HG03342 (cell line): Measurements from ENCODE around the gene POLRMT.

Source experiments
- ATAC-seq: cut with Tn5 transposase; IDR thresholded peaks from one replicate; pipeline ENCODE4 v1.9.1; 2021; ENCODE audit warnings: mild to moderate bottlenecking, moderate library complexity; ENCODE audit not compliant: unreplicated experiment

The POLRMT gene

GRCh38 chr19:663682-664117 is 30.4 kb upstream of the POLRMT start:
- ATAC-seq = no peak

DNA sequence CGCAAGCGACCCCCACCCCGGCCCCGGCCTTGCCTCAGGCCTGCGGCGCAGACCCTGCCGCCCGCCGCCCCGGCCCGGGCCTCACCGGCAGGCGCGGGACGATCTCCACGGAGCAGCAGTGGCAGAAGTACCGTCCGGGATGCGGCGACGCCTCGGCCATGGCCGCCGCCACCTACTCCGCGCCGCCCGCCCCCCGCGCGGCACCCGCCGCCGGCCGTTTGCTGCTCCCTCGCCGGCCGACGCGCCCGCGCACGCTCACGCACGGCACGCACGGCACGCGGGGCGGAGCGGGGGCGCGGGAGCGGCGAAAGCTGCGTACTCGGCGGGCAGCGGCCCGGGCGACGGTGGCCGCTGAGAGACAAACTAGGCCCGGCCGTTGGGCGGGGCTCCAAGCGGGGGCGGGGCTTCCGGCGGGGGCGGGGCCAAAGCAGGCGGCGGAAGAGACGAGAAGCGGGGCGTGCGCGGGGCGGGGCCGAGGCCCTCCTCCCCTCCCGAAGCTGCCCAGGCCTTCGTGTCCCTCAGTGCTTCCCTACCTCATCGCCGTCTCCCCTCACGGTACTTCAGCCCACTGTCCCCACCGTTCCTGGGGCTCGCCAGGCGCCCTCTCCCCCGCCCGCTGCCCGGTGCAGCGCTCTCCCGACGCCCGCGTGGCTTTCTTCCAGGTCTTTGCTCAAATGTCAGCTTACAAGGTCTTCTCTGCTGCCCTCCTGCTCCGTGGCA is 29.8 kb upstream of the POLRMT start, which contains the start of gene RNF126:
RNF126 (minus strand) TSS at position 253 of the 720 bp plus-strand sequence; CDS start at position 160, 93 bp downstream.
- peak; percentile 58 for ATAC-seq

- ATAC-seq = peak; percentile 17
Observed at GRCh38 chr19:662207-662961, 29.0 kb upstream of the POLRMT start.

- ATAC-seq = no peak
Observed at GRCh38 chr19:661427-662196, 28.3 kb upstream of the POLRMT start.

DNA sequence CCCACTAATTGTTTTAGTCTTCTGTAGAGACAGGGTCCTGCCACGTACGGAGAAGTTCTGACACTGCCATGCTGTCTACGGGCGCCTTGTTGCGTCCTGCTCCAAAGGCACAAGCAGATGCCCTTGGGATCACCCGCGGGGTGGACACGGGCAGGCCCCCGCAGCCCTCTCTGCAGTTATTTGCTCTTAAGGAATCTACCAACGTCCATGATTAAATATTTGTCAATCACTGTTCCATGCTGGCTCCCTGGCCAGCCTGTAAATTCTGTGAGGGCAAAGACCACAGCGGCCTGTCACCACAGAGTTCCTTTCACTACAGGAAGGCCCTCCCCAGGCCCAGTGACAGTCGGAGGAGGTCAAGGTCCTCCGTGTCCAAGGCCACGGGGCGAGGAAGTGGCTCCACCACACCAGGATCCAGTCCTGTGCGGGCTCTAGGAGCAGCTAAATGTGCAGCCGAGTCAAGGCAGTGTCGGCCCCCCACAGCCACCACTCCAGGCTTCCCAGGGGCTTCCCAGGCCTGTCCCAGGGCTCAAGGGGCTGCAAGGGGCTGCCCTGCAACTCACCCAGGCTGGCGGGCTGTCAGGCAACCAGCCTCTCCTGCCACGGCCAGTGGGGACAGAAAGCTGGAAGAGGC is 27.6 kb upstream of the POLRMT start:
- ATAC-seq = no peak

- ATAC-seq = no peak
Observed at GRCh38 chr19:658916-659839, 25.8 kb upstream of the POLRMT start.

DNA sequence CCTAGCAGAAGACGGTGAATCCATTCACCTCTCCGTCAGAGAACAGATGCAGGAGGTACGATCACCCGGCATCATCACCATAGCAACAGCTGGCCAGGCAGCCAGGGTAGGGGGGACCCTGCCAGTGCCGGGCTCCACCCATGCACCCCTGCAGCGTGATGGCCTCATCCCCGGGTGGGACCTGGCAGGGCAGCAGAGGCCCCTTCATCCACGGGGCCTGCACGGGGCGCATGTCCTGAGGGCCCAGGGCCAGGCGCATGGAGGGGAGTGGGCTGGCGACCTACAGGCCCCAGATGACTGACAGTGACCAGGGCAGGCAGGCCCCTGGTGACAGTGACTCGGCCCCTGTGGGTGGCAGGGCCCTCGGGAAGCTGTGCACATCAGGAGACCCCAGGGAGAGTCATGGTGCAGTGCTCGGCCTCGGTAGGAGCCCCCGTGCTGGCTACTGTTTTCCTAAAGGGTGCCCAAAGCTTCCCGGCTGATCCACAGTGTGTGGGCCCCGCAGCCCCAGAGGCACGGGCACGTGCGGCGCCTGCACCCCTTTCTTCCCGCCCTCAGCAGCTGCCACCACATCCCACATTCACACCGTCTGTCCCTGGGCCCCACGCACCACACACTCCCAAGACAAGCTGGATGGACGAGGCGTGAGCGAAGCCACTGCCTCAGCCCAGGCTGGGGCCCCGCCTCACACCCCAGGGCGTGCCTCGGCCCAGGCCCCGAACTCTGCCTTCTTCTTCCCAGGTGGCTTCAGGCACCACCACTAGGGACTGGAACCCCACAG is 24.9 kb upstream of the POLRMT start:
- no peak for ATAC-seq

GRCh38 chr19:657611-658010 is 24.3 kb upstream of the POLRMT start:
- ATAC-seq = no peak

DNA sequence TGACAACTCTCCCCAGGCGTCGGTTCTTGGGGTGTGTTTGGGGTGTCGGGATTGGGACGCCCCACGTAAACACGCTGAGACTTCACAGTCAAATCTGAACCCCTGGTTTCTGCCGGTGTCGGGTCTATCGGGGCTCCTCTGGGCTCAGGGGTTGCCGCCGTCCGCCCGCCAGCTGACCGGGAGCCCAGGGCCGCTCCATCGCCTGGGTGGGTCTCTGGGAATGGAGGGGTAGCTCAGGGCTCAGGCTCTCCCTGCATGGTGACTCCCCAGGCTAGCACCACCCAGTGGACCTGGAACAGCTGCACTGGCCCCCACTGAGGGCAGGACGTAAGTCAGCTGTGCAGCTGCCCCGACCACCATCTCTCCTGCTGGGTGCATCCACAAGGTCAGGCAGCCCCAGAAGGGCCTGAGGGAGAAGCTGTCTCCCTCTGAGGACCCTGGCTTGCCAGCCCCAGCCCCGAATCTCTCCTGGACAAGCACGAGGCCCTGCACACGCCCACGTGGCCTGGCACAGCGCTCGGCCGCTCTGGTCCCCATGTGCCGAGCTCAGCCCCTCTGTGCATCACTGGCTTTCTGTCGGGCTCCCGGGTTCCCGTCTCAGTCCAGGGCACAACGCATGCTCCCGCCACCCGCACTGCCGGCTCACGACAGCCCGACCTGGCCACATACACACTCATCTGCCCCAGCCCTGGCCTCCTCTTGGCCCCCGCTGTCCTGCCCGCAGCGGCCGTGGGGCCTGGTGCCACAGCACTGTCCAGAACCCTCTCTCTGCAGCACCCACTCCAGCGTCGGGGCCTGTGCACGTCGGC is 23.6 kb upstream of the POLRMT start:
- ATAC-seq = no peak

DNA sequence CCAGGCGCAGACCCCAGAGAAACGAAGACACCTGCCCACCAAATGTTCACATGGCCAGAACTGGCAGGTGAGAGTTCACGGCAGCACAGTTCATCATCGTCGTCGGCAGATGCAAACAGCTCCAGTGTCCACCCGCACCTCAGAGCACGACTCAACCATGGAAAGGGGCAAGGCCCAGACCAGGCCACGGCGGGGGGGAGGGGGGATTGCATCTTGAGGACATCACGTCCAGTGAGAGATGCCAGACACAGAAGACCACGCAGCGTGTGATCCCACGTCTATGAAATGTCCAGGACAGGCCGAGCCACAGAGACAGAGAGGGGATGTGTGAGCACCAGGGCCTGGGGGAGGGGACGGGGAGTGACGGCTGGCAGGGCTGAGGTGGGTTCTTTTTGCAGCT is 22.4 kb upstream of the POLRMT start:
- ATAC-seq = no peak

DNA sequence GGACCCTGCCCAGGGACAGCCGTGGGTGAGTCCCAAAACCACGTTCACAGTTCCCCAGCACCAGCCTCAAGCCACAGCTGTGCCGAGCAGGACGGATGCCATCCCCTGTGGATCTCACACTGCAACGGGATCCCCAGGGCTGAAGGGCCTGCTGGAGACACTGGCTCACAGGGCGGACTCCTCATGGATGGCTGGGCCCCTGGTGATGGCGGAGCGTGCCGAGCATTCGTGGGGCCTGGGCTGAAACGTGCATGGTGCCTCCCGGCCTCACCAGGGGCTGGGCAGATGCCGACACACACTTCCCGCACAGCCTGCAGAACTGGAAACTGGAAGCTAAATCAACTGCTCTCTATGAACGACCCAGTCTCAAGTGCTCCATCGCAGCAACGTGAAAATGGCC is 20.1 kb upstream of the POLRMT start:
- no peak for ATAC-seq

DNA sequence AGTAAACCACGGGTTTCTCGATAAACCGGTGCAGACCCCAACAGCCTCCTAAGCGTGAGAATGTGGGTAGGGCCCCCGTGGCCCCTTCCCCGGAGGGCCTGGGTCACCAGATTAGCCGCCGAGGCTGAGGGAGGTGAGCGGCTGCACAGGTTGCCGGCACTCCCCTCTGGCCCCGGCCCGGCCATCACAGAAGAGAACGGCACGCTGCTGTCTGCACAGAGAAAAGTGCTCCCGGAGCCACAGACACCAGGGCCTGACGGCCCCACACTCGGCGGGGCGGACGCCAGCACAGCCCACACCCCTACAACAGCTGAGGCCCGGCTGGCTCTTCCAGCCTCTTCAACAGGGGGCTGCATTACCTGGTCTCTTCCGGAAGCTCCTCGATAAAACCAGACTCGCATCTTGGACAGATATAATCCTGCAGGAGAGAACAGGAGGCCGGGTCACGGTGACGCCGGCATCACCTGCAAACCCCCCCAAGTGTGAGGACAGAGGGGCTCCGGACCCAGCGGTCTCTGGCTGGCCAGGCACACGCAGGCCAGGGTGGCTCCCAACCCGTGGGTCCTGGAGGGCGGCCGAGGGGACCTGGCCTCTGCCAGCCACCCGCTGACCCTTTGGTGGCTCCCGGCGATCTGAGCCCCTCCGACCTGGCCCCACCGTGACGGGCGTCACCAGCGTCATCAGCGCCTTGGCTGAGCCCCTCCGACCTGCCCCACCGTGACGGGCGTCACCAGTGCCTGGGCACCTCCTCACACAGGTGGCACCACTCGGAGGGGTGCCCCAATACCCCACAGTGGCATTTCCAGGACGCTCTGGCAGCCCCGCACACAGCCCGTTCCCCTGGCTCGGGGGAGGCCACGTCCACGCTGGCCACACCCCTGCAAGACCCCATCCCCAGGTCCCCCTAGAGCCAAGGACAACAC is 19.4 kb upstream of the POLRMT start:
- ATAC-seq = no peak

DNA sequence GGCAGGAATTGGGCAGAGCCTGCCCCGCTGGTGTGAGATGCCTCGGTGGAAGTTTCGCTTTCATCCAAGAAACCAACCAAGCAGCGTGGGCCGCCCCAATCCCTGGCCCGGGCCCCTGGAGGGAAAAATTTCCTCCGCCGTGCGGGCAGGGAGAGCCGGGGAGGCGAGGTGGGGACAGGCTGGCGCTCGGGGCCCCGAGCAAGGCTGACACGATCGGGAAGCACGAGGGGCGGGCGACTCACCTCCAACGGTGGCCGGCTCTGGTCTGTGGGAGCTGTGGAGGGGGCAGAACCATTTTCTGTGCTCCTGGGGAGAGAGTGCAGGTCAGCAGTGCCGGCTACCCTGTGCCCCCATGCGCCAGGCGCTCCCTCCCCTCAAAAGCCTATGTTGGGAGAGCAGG is 18.7 kb upstream of the POLRMT start:
- ATAC-seq = no peak

- no peak for ATAC-seq
Observed at GRCh38 chr19:651114-651818, 17.9 kb upstream of the POLRMT start.

DNA sequence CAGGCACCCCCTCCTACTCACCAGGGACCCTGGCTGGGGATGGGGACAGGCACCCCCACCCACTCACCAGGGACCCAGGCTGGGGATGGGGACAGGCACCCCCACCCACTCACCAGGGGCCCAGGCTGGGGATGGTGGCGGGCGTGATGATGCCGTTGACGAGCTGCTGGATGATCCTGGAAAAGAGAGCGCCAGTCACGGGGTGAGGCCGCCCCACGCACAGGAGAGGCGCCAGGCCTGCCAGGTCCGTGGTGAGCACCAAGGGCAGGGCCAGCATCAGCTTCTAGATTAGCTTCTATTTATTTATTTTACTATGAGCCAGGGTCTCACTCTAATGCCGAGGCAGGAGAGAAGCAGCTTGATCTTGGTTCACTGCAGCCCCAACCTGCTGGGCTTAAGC is 16.8 kb upstream of the POLRMT start:
- no peak for ATAC-seq

DNA sequence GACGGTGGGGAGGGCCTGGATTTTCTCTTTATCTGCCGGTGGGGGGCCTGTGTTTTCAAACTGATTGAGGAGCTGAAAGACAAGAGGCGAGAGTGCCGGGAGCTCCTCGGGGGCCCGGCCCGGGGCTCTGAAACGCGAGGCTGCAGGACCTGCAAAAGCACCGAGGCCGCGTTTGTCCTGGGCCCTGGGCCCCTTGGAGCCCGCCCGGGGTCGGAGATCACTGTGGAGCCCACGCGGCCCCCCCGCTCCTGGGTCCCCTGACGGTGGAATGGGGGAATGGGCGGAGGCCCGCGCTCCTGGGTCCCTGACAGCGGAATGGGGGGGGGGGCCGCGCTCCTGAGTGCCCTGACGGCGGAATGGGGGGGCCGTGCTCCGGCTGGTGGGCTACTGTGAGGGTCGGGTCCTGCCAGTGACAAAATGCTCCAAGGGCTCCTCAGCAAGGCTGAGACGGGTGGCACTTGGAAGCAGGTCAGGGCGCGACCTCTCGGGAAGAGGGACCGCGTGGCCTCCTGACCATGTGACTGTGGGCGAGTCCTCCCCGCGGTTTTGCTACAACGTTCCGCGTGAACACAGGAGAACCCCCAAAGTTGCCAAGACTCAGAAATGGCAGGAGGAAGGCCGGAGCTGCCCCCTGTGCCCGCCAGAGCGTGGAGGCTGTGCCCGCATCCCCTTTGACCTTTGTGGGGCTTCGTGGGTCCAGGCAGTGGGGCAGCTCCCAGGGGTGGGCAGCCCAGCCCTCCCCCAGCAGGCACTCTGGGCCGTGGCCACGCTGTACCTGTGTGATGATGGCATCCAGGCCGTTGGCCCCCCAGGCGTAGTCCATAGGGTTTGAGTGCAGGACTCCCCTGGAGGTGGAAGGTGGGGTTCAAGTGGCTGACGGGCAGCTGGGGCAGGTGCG is 15.8 kb upstream of the POLRMT start:
- no peak for ATAC-seq
